PC-9 (cell line): ENCODE data around the gene PLPPR1.

Experiments used
- EZH2 ChIP-seq: fragments of 200-600 bp; sonication (generic); IDR thresholded peaks from 2 replicates; pipeline ENCODE4 v1.8.0; 2017; ENCODE audit warnings: antibody characterized with exemption, low read depth
- TF ChIP-seq, protein P1 (sequence below): fragments of 200-600 bp; sonication (generic); conservative IDR thresholded peaks from 2 replicates; pipeline ENCODE4 v1.6.1; 2017; ENCODE audit warnings: mixed run types, antibody characterized with exemption, mild to moderate bottlenecking, moderate library complexity

GRCh38 chr9:101055516-101055915, 27.0 kb downstream of the PLPPR1 start:
- TF ChIP-seq, protein P1, sequence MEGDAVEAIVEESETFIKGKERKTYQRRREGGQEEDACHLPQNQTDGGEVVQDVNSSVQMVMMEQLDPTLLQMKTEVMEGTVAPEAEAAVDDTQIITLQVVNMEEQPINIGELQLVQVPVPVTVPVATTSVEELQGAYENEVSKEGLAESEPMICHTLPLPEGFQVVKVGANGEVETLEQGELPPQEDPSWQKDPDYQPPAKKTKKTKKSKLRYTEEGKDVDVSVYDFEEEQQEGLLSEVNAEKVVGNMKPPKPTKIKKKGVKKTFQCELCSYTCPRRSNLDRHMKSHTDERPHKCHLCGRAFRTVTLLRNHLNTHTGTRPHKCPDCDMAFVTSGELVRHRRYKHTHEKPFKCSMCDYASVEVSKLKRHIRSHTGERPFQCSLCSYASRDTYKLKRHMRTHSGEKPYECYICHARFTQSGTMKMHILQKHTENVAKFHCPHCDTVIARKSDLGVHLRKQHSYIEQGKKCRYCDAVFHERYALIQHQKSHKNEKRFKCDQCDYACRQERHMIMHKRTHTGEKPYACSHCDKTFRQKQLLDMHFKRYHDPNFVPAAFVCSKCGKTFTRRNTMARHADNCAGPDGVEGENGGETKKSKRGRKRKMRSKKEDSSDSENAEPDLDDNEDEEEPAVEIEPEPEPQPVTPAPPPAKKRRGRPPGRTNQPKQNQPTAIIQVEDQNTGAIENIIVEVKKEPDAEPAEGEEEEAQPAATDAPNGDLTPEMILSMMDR: no peak
- no peak for TF ChIP-seq EZH2
